ENCODE measurements around the gene CWC25. TPM values are rescaled to one million over a fixed set of nuclear protein-coding genes. Genes with fewer than 3 reads are reported as not detected.

Gene CWC25
- total and polyA plus RNA-seq, 2 of the 13 experiments (the other 11 are each of a cell fraction or from before 2014, with no cell fraction given): 15.6 to 22.7 TPM

- TF ChIP-seq GMEB1 (CRISPR knock-in tag; IDR thresholded peaks at IDR 0.05; ENCODE audit: borderline replicate concordance) (peak; percentile 50; the same call in 1 of the 2 replicates), TRIM24 (CRISPR knock-in tag; IDR thresholded peaks at IDR 0.05) (no peak), ATF4 (CRISPR knock-in tag; IDR thresholded peaks at IDR 0.05) (no peak), ESRRA (CRISPR knock-in tag; IDR thresholded peaks at IDR 0.05; ENCODE audit: low read depth) (no peak), REST (IDR thresholded peaks at IDR 0.05; ENCODE audit: borderline replicate concordance in 1 of 2, low read depth in 1 of 2, low read length in 2 of 2) (no peak), PRMT3 (CRISPR knock-in tag; IDR thresholded peaks at IDR 0.05; ENCODE audit: borderline replicate concordance, low read depth) (no peak), SETDB1 (CRISPR knock-in tag; IDR thresholded peaks at IDR 0.05; ENCODE audit: borderline replicate concordance) (no peak), SMARCE1 (IDR thresholded peaks at IDR 0.05; ENCODE audit: borderline replicate concordance) (no peak), ZMAT3 (CRISPR knock-in tag; conservative IDR thresholded peaks at IDR 0.05) (peak; percentile 59), PHF20 (CRISPR knock-in tag; IDR thresholded peaks at IDR 0.05) (no peak; the same call in 1 of the 2 replicates), GFI1 (CRISPR knock-in tag; IDR thresholded peaks at IDR 0.05; ENCODE audit: borderline replicate concordance) (no peak), POLR2A (IDR thresholded peaks at IDR 0.05; ENCODE audit: insufficient read depth in 1 of 2, low read depth in 2 of 2, low read length in 2 of 2) (peak in 1 of 2 experiments; percentile 43; a peak in 2 of 4 replicates), PBX2 (CRISPR knock-in tag; IDR thresholded peaks at IDR 0.05) (no peak), ISX (CRISPR knock-in tag; conservative IDR thresholded peaks at IDR 0.05) (no peak), ZNF75D (CRISPR knock-in tag; IDR thresholded peaks at IDR 0.05; ENCODE audit: borderline replicate concordance) (no peak), MIER3 (CRISPR knock-in tag; IDR thresholded peaks at IDR 0.05; ENCODE audit: borderline replicate concordance) (peak; percentile 60; the same call in 1 of the 2 replicates), PAF1 (CRISPR knock-in tag; IDR thresholded peaks at IDR 0.05) (no peak), ZNF33A (CRISPR knock-in tag; IDR thresholded peaks at IDR 0.05; ENCODE audit: borderline replicate concordance) (no peak), MTF2 (CRISPR knock-in tag; IDR thresholded peaks at IDR 0.05; ENCODE audit: borderline replicate concordance) (peak; percentile 26; the same call in 1 of the 2 replicates), ZNF44 (CRISPR knock-in tag; IDR thresholded peaks at IDR 0.05) (no peak), HDAC1 (CRISPR knock-in tag; IDR thresholded peaks at IDR 0.05) (peak; percentile 86)
Measured at GRCh38 chr17:38798614-38799500, 26.3 kb downstream of the CWC25 start (continued).

Data from HepG2 (cell line).